Stimulated activated CD8-positive, alpha-beta memory T cell treated with anti-CD3 and anti-CD28 coated beads, Interleukin-4, amount 100 ng/mL, for 48 hours (primary cell): ENCODE measurements around the gene CRYBG3.

Experiments
- DNase-seq: peaks from one replicate; pipeline ENCODE4 v3.0.0-alpha.2; 2020

Gene CRYBG3

GRCh38 chr3:97981886-97982285 lies 160.1 kb downstream of the CRYBG3 start:
- DNase-seq = no peak

- DNase-seq = no peak
Measured at GRCh38 chr3:97983933-97984491, 162.2 kb downstream of the CRYBG3 start.

GRCh38 chr3:97987306-97987705 lies 165.5 kb downstream of the CRYBG3 start:
- DNase-seq = no peak

- DNase-seq = no peak
Measured at GRCh38 chr3:97988784-97989568, 167.2 kb downstream of the CRYBG3 start.

- no peak for DNase-seq
Measured at GRCh38 chr3:97990624-97991292, 168.9 kb downstream of the CRYBG3 start.

GRCh38 chr3:97991293-97991682 lies 169.5 kb downstream of the CRYBG3 start:
- no peak for DNase-seq

GRCh38 chr3:97992547-97993173 lies 170.8 kb downstream of the CRYBG3 start:
- no peak for DNase-seq

GRCh38 chr3:97993526-97993925 lies 171.7 kb downstream of the CRYBG3 start:
- DNase-seq = no peak

- DNase-seq = no peak
Measured at GRCh38 chr3:97994328-97994945, 172.6 kb downstream of the CRYBG3 start.
